Neural progenitor cell (in vitro differentiated cells): ENCODE measurements around the gene LRCH3. TPM values are rescaled to one million over a fixed set of nuclear protein-coding genes. Genes with fewer than 3 reads are reported as not detected.

Experiments
- DNase-seq: peaks from one replicate; pipeline ENCODE4 v3.0.0-alpha.2; 2016; ENCODE audit warnings: low spot score
- H2AFZ ChIP-seq: fragments of 200-600 bp; sonication (generic); replicated peaks from 2 replicates; pipeline ENCODE4 v1.6.1; 2016; ENCODE audit warnings: antibody characterized with exemption
- H3F3A ChIP-seq: fragments of 200-600 bp; sonication (generic); 2 replicates; pipeline ENCODE4 v1.6.1; 2016; ENCODE audit warnings: antibody characterized with exemption, low read depth
- H3K27ac ChIP-seq: fragments of 200-600 bp; sonication (generic); 2 replicates; pipeline ENCODE4 v1.5.1; 2016; ENCODE audit warnings: mild to moderate bottlenecking
- H3K27me3 ChIP-seq: fragments of 200-600 bp; sonication (generic); 2 replicates; pipeline ENCODE4 v1.6.1; 2016; ENCODE audit warnings: mild to moderate bottlenecking, moderate library complexity
- H3K36me3 ChIP-seq: fragments of 200-600 bp; sonication (generic); 2 replicates; pipeline ENCODE4 v1.5.1; 2016
- H3K4me1 ChIP-seq: fragments of 200-600 bp; sonication (generic); 2 replicates; pipeline ENCODE4 v1.6.1; 2016; ENCODE audit warnings: mixed run types
- H3K4me2 ChIP-seq: fragments of 200-600 bp; sonication (generic); 2 replicates; pipeline ENCODE4 v1.6.1; 2016
- H3K4me3 ChIP-seq: fragments of 200-600 bp; sonication (generic); 2 replicates; pipeline ENCODE4 v1.5.1; 2016
- H3K79me2 ChIP-seq: fragments of 200-600 bp; sonication (generic); 2 replicates; pipeline ENCODE4 v1.6.1; 2016; ENCODE audit warnings: low read depth
- H3K9ac ChIP-seq: fragments of 200-600 bp; sonication (generic); 2 replicates; pipeline ENCODE4 v1.6.1; 2016
- H3K9me3 ChIP-seq: fragments of 200-600 bp; sonication (generic); 2 replicates; pipeline ENCODE4 v1.5.1; 2016; ENCODE audit warnings: low read depth
- H4K20me1 ChIP-seq: fragments of 200-600 bp; sonication (generic); 2 replicates; pipeline ENCODE4 v1.6.1; 2016; ENCODE audit warnings: low read depth
- H3K27ac Mint-ChIP-seq: 3 replicates; pipeline ENCODE4 v1.8.0; 2021; ENCODE audit warnings: mixed read lengths
- H3K27me3 Mint-ChIP-seq: 2 replicates; pipeline ENCODE4 v1.8.0; 2022; ENCODE audit warnings: low read depth, mild to moderate bottlenecking, inconsistent platforms, moderate library complexity, mixed read lengths; ENCODE audit not compliant: insufficient read depth
- H3K36me3 Mint-ChIP-seq: 3 replicates; pipeline ENCODE4 v1.8.0; 2021; ENCODE audit warnings: mixed read lengths
- H3K4me1 Mint-ChIP-seq: 3 replicates; pipeline ENCODE4 v1.8.0; 2021; ENCODE audit warnings: mixed read lengths
- H3K4me3 Mint-ChIP-seq: 3 replicates; pipeline ENCODE4 v1.8.0; 2021; ENCODE audit warnings: mild to moderate bottlenecking, moderate library complexity, mixed read lengths
- H3K9me3 Mint-ChIP-seq: 3 replicates; pipeline ENCODE4 v1.8.0; 2020; ENCODE audit warnings: mixed read lengths
- CTCF ChIP-seq: fragments of 200-600 bp; sonication (generic); IDR thresholded peaks from 2 replicates; pipeline ENCODE4 v1.5.1; 2017; ENCODE audit warnings: antibody characterized with exemption, mild to moderate bottlenecking
- EZH2 ChIP-seq: fragments of 200-600 bp; sonication (generic); IDR thresholded peaks from 2 replicates; pipeline ENCODE4 v1.6.1; 2017; ENCODE audit warnings: antibody characterized with exemption, mild to moderate bottlenecking, moderate library complexity
- EZH2phosphoT487 ChIP-seq: fragments of 200-600 bp; sonication (generic); IDR thresholded peaks from 2 replicates; pipeline ENCODE4 v1.6.1; 2017; ENCODE audit warnings: antibody characterized with exemption
- total RNA-seq: library from RNA; depleted of rRNA; stranded (reverse); fragments of >200 nt; gene quantifications from 2 replicates; pipeline ENCODE4 v1.2.3, GENCODE V29; 2015; ENCODE audit warnings: low replicate concordance

Gene LRCH3
- total RNA-seq, 1 donor from 2014 or later = 56.2 TPM

GRCh38 chr3:197866035-197866434, 75.0 kb downstream of the LRCH3 start:
- no peak for TF ChIP-seq EZH2
- no peak for TF ChIP-seq EZH2phosphoT487
- TF ChIP-seq CTCF = no peak
- H3K4me3 ChIP-seq = no peak overlapping the region
- no peaks in the 10 kb centered on the region for H3K4me1 Mint-ChIP-seq
- peaks cover 8% of the 10 kb centered on the region for H3K36me3 Mint-ChIP-seq
- H3K4me2 ChIP-seq = no peak overlapping the region
- no peaks in the 10 kb centered on the region for H3K9me3 ChIP-seq
- no peak overlapping the region for H3K27ac ChIP-seq
- no peaks in the 10 kb centered on the region for H3F3A ChIP-seq
- no peak for DNase-seq
- no peak overlapping the region for H3K4me3 Mint-ChIP-seq
- H4K20me1 ChIP-seq = no peaks in the 10 kb centered on the region
- H3K36me3 ChIP-seq = no peaks in the 10 kb centered on the region
- H3K4me1 ChIP-seq = no peaks in the 10 kb centered on the region
- H3K27ac Mint-ChIP-seq = no peak overlapping the region
- no peaks in the 10 kb centered on the region for H3K27me3 ChIP-seq
- H3K79me2 ChIP-seq = no peaks in the 10 kb centered on the region
- H3K27me3 Mint-ChIP-seq = peaks cover 6% of the 10 kb centered on the region
- H3K9ac ChIP-seq = no peak overlapping the region
- H2AFZ ChIP-seq = no peak overlapping the region
- no peaks in the 10 kb centered on the region for H3K9me3 Mint-ChIP-seq

- no peak for DNase-seq
- Histone ChIP-seq H3K36me3 (peaks cover 14% of the 10 kb centered on the region), H3K4me2 (no peak overlapping the region), H4K20me1 (no peaks in the 10 kb centered on the region), H3K4me1 (no peaks in the 10 kb centered on the region), H2AFZ (no peak overlapping the region), H3K27me3 (no peaks in the 10 kb centered on the region), H3K4me3 (no peak overlapping the region), H3K27ac (no peak overlapping the region), H3K9ac (no peak overlapping the region), H3F3A (no peaks in the 10 kb centered on the region), H3K9me3 (no peaks in the 10 kb centered on the region), H3K79me2 (no peaks in the 10 kb centered on the region)
- peaks cover 2% of the 10 kb centered on the region for H3K9me3 Mint-ChIP-seq
- H3K27me3 Mint-ChIP-seq = peaks cover 3% of the 10 kb centered on the region
- H3K27ac Mint-ChIP-seq = no peak overlapping the region
- TF ChIP-seq CTCF = no peak
- TF ChIP-seq EZH2phosphoT487 = no peak
- TF ChIP-seq EZH2 = no peak
- H3K4me1 Mint-ChIP-seq = no peaks in the 10 kb centered on the region
- peaks cover 41% of the 10 kb centered on the region for H3K36me3 Mint-ChIP-seq
- no peak overlapping the region for H3K4me3 Mint-ChIP-seq
Measured at GRCh38 chr3:197873329-197873728, 82.3 kb downstream of the LRCH3 start.

GRCh38 chr3:197874064-197874463, 83.0 kb downstream of the LRCH3 start:
- Mint-ChIP-seq H3K27ac (no peak overlapping the region), H3K4me3 (no peak overlapping the region), H3K9me3 (peaks cover 6% of the 10 kb centered on the region), H3K27me3 (peaks cover 7% of the 10 kb centered on the region), H3K36me3 (peaks cover 49% of the 10 kb centered on the region), H3K4me1 (no peaks in the 10 kb centered on the region)
- Histone ChIP-seq H3K36me3 (peaks cover 21% of the 10 kb centered on the region), H3K79me2 (no peaks in the 10 kb centered on the region), H4K20me1 (no peaks in the 10 kb centered on the region), H2AFZ (no peak overlapping the region), H3K9ac (no peak overlapping the region), H3K27ac (no peak overlapping the region), H3K4me1 (no peaks in the 10 kb centered on the region), H3K27me3 (no peaks in the 10 kb centered on the region), H3K4me2 (no peak overlapping the region), H3F3A (no peaks in the 10 kb centered on the region), H3K4me3 (no peak overlapping the region), H3K9me3 (no peaks in the 10 kb centered on the region)
- no peak for TF ChIP-seq CTCF
- no peak for TF ChIP-seq EZH2phosphoT487
- no peak for TF ChIP-seq EZH2
- no peak for DNase-seq
